CMK (cell line): ENCODE measurements around the gene POP4.
"Not testable (repeated sequence)": the region's sequence is repeated elsewhere in the genome, so short reads cannot be mapped to it uniquely, and the experiment has no call there.

Source experiments
- DNase-seq: peaks from one replicate; pipeline ENCODE4 v3.0.0-alpha.2; 2010; ENCODE audit warnings: low read depth

The POP4 gene

GRCh38 chr19:29612121-29612520 is 6.0 kb downstream of the POP4 start:
- DNase-seq: no peak

- DNase-seq: no peak
Observed at GRCh38 chr19:29612801-29613595, 6.9 kb downstream of the POP4 start.

- DNase-seq: no peak
Observed at GRCh38 chr19:29614046-29614445, 8.0 kb downstream of the POP4 start.

DNA sequence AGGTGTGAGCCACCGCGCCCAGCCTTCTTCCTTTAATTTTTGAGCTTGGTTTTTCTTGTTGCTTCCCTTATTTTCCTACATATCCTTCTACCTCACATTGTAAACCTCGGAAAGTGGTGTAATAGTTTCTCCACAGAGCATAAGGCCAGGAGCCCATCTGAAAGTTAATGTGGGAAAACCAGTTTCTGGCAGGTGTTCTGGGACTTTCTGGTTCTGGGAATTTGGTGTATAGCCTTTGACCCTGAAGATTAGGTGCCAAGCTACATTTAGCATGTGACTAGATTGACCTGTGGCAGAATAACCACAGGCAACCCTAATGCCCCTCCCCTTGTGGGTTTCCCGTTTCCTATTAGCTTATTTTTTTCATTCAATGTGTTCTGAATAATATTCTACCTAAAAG is 8.7 kb downstream of the POP4 start:
- DNase-seq: no peak

GRCh38 chr19:29615891-29616425 is 9.9 kb downstream of the POP4 start:
- no peak for DNase-seq

DNA sequence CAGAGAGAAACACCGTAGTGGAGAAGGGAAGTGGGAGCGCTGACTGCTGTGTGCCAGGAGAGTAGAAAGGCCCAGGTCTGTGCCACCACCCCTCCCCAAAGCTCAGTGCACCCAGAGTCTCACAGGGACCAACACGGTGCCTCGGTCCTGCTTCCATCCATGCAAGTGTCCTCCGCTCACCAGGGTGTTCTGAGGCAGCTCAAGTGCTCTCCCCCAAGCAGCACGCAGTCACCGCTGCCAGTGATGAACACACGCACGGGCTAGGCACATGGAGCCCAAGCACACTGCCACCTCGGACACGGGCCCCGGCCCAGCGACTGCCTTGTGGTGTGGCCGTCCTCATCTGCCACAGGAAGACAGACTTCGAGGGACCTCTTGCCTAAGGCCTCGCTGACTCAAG is 10.5 kb downstream of the POP4 start:
- no peak for DNase-seq

- no peak for DNase-seq
Observed at GRCh38 chr19:29617366-29618266, 11.5 kb downstream of the POP4 start.

DNA sequence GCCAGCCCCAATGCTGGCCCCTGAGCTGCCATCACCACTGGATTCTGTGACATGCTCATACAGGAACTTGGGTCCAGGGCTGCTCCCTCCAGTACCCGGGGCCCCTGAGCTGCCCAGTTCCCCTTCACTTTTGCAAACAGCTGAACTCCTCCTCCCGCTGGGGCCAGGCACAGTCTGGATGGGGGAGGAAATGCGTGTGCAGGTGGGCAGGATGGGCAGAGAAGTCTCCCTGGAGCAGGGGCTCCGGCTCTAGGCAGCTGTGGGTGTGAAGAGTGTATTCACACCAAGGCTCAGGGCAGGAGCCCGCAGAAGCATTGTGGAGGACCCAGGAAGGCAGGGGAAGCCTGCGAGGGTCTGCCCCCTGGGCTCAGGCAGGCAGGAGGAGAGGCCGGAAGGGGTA is 12.4 kb downstream of the POP4 start:
- no peak for DNase-seq

GRCh38 chr19:29618871-29619270 is 12.8 kb downstream of the POP4 start:
- no peak for DNase-seq

GRCh38 chr19:29620931-29621351 is 14.9 kb downstream of the POP4 start:
- no peak for DNase-seq

DNA sequence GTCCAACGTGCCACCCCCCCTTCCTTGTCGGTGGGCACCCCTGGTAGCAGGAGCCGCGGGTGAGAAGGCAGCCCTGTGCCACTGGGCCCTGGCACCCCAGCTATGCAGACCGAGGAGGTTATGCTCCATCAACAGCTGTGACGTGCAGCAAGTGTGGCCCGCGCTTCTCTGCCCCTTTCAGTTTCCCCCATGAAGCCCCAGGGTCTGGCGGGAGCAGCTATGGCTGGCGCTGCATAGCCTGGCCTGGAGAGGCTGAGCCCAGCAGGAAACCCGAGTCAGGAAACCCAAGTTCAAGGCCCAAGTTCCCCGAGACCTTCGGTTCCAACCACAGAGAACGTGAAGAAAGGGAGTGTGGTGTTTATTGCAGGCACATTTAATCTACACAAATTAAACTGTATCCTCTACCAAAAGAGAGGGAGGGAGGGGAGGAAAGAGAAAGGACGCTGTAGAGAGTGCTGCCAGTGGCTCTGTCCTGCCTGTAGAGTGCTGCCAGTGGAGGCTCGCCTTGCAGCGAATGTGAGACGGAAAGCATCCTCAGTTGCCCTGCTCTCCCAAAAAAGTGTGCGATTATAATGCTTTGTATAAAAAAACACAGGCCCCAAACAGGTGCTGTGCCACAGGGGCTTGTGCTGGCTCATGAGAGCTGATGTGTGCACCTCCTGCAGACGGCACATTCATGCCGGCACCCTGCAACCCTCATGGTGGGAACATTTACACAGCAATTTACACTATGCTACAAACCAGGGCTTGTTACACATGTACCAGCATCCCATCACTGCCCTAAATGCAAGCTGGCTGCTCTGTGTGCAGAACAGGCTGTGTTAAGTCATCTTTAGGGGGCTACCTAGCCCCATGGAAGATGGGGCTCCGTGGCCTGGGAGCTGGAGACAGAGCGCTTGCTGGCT is 16.3 kb downstream of the POP4 start:
- no peak for DNase-seq

DNA sequence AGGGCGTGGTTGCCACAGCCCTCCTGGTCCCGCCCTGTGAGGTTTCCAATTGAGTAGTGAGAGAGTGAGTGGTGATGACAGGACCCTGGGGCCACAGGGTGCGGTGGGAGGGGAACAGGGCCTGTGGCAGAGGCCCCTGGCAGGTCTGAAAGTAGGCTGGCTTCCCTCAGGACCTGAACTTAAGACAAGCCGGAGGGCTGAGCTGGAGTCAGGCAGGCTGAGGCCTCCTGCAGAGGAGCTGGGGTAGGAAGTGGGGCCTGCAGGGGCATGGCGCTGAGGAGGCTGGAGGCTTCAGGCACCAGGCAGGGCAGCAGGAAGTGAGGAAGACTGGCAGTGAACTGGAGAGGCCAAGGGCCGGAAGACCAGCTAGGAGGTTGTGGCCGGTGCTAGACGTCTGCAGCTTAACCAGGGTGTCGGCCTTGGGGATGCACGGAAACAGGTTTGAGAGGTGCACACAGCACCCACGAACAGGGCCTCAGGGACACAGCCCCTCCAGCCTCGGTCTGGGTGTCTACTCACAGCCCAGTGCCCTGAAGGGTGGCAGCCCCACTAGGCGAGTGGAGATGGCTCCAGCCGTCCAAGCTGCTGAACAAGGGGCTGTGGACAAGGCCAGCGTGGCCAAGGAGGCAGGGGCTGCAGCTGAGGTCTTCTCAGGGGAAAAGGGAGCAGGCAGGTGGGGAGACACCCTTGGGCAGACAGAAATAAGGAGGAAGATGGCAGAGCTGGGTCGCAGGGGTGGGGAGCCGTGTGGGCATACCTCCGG is 17.8 kb downstream of the POP4 start:
- DNase-seq: no peak

GRCh38 chr19:29624489-29625185 is 18.6 kb downstream of the POP4 start:
- no peak for DNase-seq

- DNase-seq: no peak
Observed at GRCh38 chr19:29625186-29625651, 19.1 kb downstream of the POP4 start.

- no peak for DNase-seq
Observed at GRCh38 chr19:29626386-29626785, 20.3 kb downstream of the POP4 start.

GRCh38 chr19:29626832-29627231 is 20.7 kb downstream of the POP4 start:
- DNase-seq: not testable (repeated sequence)

DNA sequence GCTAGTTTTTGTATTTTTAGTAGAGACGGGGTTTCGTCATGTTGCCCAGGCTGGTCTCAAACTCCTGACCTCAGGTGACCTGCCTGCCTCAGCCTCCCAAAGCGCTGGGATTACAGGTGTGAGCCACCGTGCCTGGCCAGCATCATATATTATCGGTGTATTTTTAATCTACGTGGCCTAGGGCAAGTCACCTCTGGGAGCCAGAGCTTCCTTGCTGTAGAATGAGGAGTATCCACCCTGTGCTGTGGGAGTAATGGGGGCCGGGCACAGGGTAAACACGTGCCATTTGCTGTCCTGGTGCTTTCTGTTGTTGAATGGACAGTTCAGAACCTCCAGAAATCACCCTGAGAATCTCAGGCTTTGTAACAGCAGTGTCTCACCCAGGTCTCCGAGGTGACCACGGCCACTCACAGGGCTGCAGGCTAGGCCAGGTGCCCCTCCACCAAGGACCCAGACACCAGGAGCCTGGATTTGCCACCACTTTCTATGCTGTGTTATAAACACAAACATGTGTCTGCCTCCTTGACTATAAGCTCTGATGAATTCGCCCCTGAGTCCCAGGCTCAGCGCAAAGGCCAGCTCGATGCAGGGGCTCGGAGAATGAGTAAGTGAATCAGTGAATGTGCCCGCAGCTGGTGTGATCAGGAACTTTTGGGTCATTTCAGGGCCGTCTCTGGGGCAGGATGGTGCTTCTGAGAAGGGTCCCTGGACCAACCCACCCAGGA is 22.7 kb downstream of the POP4 start:
- no peak for DNase-seq

DNA sequence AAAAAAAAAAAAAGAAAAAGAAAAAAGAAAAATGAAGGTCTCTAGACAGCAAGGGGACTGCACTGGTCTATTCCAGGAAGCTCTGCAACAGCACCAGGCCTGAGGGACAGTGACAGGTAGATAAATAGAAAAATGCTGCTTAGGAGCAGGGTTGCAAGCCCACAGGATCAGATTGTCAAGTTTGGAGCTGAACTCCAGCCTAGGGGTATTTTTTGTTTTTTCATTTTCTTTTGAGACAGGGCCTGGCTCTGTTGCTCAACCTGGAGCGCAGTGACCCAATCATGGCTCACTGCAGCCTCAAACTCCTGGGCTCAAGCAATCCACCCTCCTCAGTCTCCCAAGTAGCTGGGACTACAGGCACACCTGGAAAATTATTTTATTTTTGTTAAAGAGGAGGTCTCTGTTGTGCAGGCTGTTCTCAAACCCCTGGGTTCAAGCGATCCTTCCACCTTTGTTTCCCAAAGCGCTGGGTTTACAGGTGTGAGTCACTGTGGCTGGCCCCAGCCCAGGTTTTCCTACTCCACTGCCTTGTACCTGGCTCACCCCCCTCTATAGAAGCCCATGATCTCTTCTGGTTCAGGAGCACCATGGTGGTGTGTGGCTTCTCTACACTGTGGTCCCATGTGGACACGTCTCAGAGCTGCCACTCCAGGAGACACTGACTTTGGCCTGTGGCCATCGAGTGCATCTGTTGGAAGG is 23.9 kb downstream of the POP4 start:
- no peak for DNase-seq

- DNase-seq: no peak
Observed at GRCh38 chr19:29630655-29631054, 24.6 kb downstream of the POP4 start.
